Stomach smooth muscle (tissue), 2 donors: ENCODE data around the gene PACSIN2.
"Not testable (repeated sequence)": the region's sequence is repeated elsewhere in the genome, so short reads cannot be mapped to it uniquely, and the experiment has no call there.

ENCODE experiments used
- H3K27ac ChIP-seq: one replicate; pipeline ENCODE4 v1.7.0; 2013; ENCODE audit warnings: mild to moderate bottlenecking, low read length, inconsistent platforms
- H3K27me3 ChIP-seq, 2 donors: one replicate each; pipeline ENCODE4 v1.7.0; 2013; ENCODE audit warnings: low read length in 2 of 2; ENCODE audit not compliant: insufficient read depth in 2 of 2, control insufficient read depth in 1 of 2
- H3K36me3 ChIP-seq, 2 donors: one replicate each; pipeline ENCODE4 v1.7.0; 2013; ENCODE audit warnings: low read length in 2 of 2; ENCODE audit not compliant: control insufficient read depth in 2 of 2, insufficient read depth in 2 of 2
- H3K4me1 ChIP-seq: one replicate; pipeline ENCODE4 v1.7.0; 2013; ENCODE audit warnings: low read length; ENCODE audit not compliant: control insufficient read depth, insufficient read depth
- H3K4me3 ChIP-seq, 2 donors: one replicate each; pipeline ENCODE4 v1.7.0; 2013; ENCODE audit warnings: low read length in 2 of 2
- H3K9ac ChIP-seq, 2 donors: one replicate each; pipeline ENCODE4 v1.7.0; 2013; ENCODE audit warnings: low read length in 2 of 2, mild to moderate bottlenecking in 1 of 2
- H3K9me3 ChIP-seq, 2 donors: one replicate each; pipeline ENCODE4 v1.7.0; 2013; ENCODE audit warnings: low read length in 2 of 2; ENCODE audit not compliant: control insufficient read depth in 2 of 2
- donor health status: healthy.
- donor health status: Pancreatic carcinoma.

PACSIN2 gene

DNA sequence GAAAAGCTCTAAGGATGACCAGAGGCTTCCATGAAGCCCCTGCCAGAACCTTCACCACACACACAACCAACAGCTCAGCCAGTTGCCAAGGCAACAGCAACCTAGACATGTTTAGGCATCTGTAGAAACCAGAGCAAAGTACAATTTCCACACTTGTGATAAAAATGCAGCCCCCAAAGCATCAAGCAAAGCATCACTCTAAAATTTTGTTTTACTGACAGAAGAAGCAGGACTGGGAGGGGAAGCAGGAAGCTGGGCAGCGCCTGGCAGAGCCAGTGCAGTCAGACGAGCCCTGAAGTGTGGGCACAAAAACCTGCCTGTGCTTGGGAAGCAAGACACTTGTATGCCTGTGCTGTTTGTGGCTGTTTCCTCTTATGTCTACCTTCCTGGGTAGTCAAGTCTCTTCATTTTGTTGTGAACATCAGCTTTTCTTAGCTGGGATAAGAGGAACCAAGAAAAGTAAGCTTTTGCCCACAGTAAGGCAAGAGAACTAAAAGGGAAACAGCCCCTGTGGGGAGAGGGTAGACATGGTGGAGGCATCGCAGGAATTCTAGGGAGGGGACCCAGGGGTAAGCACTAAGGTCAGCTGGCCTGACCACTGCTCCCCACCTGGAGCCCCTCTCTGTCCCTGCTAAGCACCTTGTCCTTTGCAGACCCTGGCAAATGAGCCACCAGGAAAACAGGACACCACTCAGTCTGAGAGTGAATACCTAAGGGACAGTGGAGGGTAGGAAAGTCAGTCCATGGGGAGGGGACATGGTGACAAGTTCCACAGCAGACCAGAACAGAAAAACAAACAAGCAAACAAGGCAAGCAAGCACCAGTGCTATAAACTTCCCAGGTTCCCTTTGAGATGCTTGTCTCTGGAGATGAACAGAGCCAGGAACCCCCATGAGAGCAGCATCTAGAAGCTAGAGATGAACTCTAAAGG is 13.4 kb downstream of the PACSIN2 start:
- Histone ChIP-seq H3K36me3 (no peaks in the 10 kb centered on the region), H3K9ac (peak overlapping the region in 1 of 2 donors; percentile 47), H3K27me3 (no peaks in the 10 kb centered on the region), H3K27ac (peak overlapping the region; percentile 31), H3K4me1 (peaks cover 44% of the 10 kb centered on the region), H3K4me3 (peak overlapping the region in 1 of 2 donors; percentile 22), H3K9me3 (peaks cover 0 to 3% of the 10 kb centered on the region in 2 donors)

DNA sequence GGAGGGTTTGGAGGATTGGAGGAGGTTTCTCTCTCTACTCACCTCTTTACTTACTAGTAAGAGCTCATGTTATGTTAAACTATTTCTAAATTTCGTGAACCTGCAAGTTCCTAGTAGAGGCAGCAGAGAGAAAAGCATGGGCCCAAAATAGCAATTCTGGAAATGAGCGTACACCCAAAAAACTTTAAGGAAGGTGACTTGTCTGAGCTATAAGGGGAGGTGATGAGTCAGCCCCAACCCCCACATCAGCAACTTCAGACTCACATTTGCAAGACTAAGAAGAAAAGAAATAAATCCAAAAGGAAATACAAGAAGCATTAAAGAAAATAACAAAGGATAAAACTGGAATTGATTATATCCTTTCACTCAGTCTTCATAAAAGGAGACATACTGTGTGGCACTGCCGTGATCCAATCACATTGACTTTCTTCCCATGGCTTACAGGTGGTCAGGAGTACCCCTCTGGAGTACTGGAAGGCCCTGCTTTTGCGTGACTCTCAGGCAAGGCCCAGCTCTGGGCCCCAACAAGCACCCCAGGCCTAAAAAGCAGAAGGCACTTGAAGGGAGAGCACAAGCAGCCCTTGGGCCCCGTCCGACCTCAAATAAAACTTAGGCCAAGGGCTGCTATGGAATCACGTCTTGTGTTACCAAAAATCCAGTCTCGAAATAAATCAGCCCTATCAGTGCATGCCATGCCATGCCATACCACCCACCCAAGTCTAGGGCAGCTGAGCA is 14.3 kb downstream of the PACSIN2 start:
- H3K9ac ChIP-seq, result no peak overlapping the region

DNA sequence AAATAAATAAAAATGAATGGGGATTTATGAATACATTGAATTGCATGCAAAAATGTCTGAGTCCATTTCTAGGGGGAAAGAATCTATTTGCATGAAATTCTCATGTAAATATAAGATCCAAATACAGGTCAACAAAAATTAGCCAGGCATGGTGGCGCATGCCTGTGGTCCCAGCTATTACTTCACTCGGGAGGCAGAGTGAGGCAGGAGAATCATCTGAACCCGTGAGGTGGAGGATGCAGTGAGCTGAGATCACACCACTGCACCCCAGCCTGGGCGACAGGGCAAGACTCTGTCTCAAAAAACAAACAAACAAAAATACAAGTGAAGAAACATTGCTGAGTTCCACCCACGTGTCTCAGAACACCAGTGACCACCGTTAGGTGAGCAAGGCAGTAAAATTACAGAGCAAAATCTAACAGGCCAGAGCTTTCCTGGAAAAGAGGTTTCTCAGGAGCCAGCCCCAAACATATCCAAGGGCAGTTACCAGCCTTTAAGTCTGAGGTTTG is 17.3 kb downstream of the PACSIN2 start:
- H3K9ac ChIP-seq, result no peak overlapping the region
- no peak overlapping the region for H3K4me3 ChIP-seq
- peaks cover 72% of the 10 kb centered on the region for H3K4me1 ChIP-seq
- peaks cover 0 to 3% of the 10 kb centered on the region in 2 donors for H3K9me3 ChIP-seq
- H3K36me3 ChIP-seq, result no peaks in the 10 kb centered on the region
- H3K27me3 ChIP-seq, result no peaks in the 10 kb centered on the region
- H3K27ac ChIP-seq, result peak overlapping the region; percentile 31

More for the DNA sequence above, 14.3 kb downstream of the PACSIN2 start:
- H3K4me1 ChIP-seq, result peaks cover 53% of the 10 kb centered on the region
- H3K27me3 ChIP-seq, result no peaks in the 10 kb centered on the region
- no peaks in the 10 kb centered on the region for H3K36me3 ChIP-seq
- H3K27ac ChIP-seq, result peak overlapping the region; percentile 41
- H3K9me3 ChIP-seq, result peaks cover 0 to 3% of the 10 kb centered on the region in 2 donors
- no peak overlapping the region for H3K4me3 ChIP-seq

DNA sequence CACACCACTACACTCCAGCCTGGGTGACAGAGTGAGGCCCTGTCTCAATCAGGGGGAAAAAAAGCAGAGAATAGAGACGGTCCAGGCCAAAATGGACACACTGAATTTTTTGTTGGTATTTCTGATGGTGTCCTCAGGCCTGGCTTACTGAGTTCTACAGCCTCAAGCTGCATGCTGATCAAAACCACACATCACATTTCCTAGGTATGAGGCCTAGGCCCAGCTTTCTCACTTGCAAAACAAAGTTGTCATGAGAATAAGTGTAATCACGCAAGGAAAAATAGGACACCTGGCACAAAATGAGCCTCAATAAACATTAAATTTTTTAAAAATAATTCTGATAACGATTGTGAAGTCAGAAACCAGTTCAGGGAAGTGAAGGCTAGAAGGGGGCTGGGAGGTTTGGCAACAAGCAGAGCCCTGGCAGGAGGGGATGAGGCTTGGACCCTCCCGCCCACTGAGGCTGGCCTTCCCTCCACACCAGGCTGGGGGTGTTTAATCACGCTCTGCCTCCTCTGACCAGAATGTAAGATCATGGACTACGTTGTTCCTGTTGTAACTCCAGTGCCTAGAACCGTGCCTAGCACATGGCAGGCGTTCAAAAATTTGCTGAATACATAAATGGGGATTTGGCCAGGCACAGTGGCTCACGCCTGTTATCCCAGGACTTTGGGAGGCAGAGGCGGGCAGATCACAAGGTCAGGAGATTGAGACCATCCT is 18.1 kb downstream of the PACSIN2 start:
- H3K9me3 ChIP-seq, result peaks cover 0 to 3% of the 10 kb centered on the region in 2 donors
- no peak overlapping the region for H3K4me3 ChIP-seq
- H3K4me1 ChIP-seq, result peaks cover 71% of the 10 kb centered on the region
- H3K36me3 ChIP-seq, result no peaks in the 10 kb centered on the region
- peak overlapping the region; percentile 73 for H3K27ac ChIP-seq
- H3K27me3 ChIP-seq, result no peaks in the 10 kb centered on the region
- peak overlapping the region in 1 of 2 donors; percentile 21 for H3K9ac ChIP-seq

DNA sequence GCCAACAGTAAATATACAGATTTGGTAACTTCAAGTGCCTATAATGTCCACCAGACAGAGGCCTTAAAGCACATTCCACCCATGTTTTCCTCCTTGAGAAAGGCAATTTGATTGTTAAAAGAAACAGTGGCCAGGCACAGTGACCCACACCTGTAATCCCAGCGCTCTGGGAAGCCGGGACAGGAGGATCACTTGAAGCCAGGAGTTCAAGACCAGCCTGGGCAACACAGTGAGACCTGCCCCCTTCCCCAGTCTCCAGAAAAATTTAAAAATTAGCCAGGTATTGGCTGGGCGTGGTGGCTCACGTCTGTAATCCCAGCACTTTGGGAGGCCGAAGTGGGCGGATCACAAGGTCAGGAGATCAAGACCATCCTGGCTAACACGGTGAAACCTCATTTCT is 19.3 kb downstream of the PACSIN2 start:
- Histone ChIP-seq H3K4me3 (peak overlapping the region; percentile 65 to 77), H3K4me1 (peaks cover 68% of the 10 kb centered on the region), H3K27ac (peak overlapping the region; percentile 96), H3K9ac (peak overlapping the region; percentile 85 to 86)
- H3K36me3 ChIP-seq, H3K27me3 ChIP-seq, H3K9me3 ChIP-seq: not testable (repeated sequence)

DNA sequence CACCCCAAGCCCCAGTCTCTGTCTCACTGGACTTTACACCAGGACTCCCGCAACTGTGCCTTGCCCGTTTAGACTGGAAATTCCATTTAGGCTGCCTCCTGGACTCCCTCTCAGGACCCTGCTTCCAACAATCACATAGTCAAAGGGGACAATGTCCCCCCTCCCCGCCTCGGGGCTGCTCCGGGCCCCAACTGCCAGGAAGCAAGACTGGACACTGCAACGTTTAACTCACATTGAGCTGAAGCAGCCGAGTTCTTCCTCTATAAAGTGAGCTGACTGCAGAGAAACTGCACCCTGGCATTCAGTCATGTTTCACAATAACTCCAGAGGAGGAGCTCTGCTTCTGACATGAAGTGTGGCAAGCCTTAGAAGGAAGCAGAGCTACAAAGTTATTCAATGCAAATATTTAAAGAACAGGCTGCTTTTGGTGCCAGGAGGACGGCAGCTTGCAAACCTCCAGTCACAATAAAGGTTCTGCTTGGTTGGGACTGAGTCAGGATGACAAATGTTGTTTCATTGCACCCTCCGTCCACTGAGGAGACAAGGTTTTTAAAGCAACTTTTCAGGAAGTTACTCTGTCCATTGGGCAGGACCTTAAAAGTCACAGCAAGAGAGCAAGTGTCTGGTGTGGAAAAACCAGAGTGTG is 19.9 kb downstream of the PACSIN2 start:
- H3K4me3 ChIP-seq, result peak overlapping the region; percentile 65 to 77
- H3K9ac ChIP-seq, result peak overlapping the region; percentile 85 to 86
- H3K27ac ChIP-seq, result peak overlapping the region; percentile 96
- no peaks in the 10 kb centered on the region for H3K36me3 ChIP-seq
- no peaks in the 10 kb centered on the region for H3K27me3 ChIP-seq
- peaks cover 0 to 3% of the 10 kb centered on the region in 2 donors for H3K9me3 ChIP-seq
- peaks cover 68% of the 10 kb centered on the region for H3K4me1 ChIP-seq

DNA sequence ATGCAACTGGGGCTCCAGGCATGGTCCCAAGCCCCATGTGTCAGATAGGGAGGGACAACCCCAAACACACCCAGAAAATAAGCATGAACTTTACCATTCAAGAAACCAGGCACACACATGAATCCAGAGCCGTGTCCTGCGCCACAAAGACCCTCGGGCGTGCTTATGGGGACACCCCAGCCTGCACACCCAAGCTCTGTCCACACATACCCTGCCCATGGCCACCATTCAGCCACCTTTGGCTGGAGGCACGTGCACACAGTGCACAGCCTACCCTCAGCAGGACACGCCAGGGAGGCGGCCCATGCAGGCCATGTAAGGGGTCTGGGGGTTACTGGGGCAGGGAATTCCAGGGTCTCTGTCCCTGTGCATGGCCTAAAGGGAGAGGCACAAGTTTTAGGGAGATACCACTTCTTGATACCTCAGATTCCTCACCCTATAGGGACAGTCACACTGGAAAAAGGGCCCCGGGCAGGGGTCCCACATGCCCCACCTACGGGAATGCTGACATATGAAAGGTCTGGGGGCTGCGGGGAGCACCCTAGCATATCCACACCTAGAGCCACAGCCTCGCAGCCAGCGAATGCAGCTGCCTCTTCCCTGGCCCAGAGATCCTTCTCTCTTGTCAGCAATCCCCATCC is 20.6 kb downstream of the PACSIN2 start:
- Histone ChIP-seq H3K4me1 (peaks cover 65% of the 10 kb centered on the region), H3K4me3 (peak overlapping the region; percentile 65 to 77), H3K9me3 (peaks cover 0 to 3% of the 10 kb centered on the region in 2 donors), H3K9ac (peak overlapping the region; percentile 85 to 86), H3K36me3 (no peaks in the 10 kb centered on the region), H3K27ac (peak overlapping the region; percentile 96), H3K27me3 (no peaks in the 10 kb centered on the region)

DNA sequence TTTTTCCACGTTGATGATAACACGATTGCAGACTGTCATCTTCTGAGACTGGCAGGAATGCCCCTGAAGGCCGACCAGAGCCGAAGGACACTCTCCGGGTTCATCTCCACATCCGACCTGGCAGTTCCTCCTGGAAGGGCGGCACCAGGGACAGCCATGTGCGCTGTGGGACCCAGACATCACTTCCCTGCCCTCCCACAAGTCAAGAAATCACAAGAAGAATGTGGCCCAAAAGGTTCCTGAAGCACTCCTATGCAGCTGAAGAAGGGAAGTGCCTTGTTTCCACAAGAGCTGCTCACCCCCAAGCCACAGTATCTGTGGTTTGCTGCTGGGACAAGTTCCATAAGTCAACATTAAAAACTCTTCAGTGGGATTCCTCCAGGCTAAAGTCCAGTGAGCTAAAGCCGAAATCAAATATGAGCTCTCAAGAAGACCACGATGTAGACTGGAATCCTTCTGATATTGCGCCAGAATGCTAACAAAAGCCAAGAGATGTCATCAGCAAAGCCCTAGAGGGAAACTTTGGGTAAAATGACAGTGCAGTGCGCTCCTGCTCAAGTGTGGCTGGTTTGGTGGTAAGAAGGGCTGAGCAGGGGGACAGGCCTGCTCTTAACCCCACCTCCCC is 21.2 kb downstream of the PACSIN2 start:
- H3K4me3 ChIP-seq, result peak overlapping the region; percentile 65 to 77
- H3K36me3 ChIP-seq, result no peaks in the 10 kb centered on the region
- H3K27me3 ChIP-seq, result no peaks in the 10 kb centered on the region
- peak overlapping the region; percentile 96 for H3K27ac ChIP-seq
- peak overlapping the region; percentile 85 to 86 for H3K9ac ChIP-seq
- peaks cover 0 to under 1% of the 10 kb centered on the region in 2 donors for H3K9me3 ChIP-seq
- peaks cover 65% of the 10 kb centered on the region for H3K4me1 ChIP-seq

DNA sequence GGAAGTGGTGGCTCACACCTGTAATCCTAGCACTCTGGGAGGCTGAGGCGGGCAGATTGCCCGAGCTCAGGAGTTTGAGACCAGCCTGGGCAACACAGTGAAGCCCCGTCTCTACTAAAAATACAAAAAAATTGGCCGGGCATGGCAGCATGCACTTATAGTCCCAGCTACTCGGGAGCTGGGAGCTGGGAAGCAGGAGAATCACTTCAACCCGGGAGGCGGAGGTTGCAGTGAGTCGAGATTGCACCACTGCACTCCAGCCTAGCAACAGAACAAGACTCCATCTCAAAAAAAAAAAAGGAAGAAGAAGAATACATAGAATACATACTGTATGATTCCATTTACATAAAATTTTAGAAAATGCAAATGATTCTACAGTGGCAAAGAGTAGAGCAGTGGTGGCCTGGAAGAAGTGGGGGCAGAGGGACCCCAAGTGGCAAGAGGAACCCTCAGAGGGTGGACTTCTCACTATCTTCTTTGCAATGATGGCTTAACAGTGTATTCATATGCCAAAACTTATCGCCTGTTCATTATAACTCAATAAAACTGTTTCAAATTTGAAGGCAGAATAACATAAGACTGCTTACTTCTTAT is 22.0 kb downstream of the PACSIN2 start:
- peak overlapping the region in 1 of 2 donors; percentile 77 for H3K4me3 ChIP-seq
- H3K9ac ChIP-seq, result peak overlapping the region in 1 of 2 donors; percentile 85
- peak overlapping the region; percentile 96 for H3K27ac ChIP-seq
- H3K4me1 ChIP-seq, result peaks cover 59% of the 10 kb centered on the region
- H3K27me3 ChIP-seq, result no peaks in the 10 kb centered on the region
- H3K9me3 ChIP-seq, result no peaks in the 10 kb centered on the region
- no peaks in the 10 kb centered on the region for H3K36me3 ChIP-seq
